Right atrium auricular region (tissue), 2 donors: Measurements from ENCODE around the gene TTI1. TPM values are rescaled to one million over a fixed set of nuclear protein-coding genes. Genes with fewer than 3 reads are reported as not detected.

Experiments
- DNase-seq: peaks from one replicate; pipeline ENCODE4 v3.0.0-alpha.2; 2019; ENCODE audit warnings: low spot score
- H3K27ac ChIP-seq, 2 donors: fragments of 200-600 bp; sonication (generic); 1 replicate in 1 of 2; 2 replicates in 1 of 2; pipeline ENCODE4 v1.5.1; 2016 to 2019
- H3K27me3 ChIP-seq, 2 donors: fragments of 200-600 bp; sonication (generic); one replicate each; pipeline versions ENCODE4 v1.5.1 to v1.6.0; 2017 to 2019
- H3K36me3 ChIP-seq: fragments of 200-600 bp; sonication (generic); one replicate; pipeline ENCODE4 v1.5.1; 2016
- H3K4me1 ChIP-seq, 2 donors: fragments of 200-600 bp; sonication (generic); one replicate each; pipeline versions ENCODE4 v1.5.1 to v1.6.0; 2017 to 2019
- H3K4me3 ChIP-seq, 2 donors: fragments of 200-600 bp; sonication (generic); 1 replicate in 1 of 2; 2 replicates in 1 of 2; pipeline ENCODE4 v1.5.1; 2017 to 2019; ENCODE audit warnings: mild to moderate bottlenecking in 1 of 2, moderate library complexity in 1 of 2
- H3K9me3 ChIP-seq, 2 donors: fragments of 200-600 bp; sonication (generic); one replicate each; pipeline ENCODE4 v1.5.1; 2019
- total RNA-seq, 2 donors: library from RNA; depleted of rRNA; stranded (reverse); fragments of >200 nt; gene quantifications; one replicate each; pipeline ENCODE4 v1.1.0, GENCODE V29; 2016
- TF ChIP-seq, protein P1 (sequence below), 2 donors: fragments of 200-600 bp; sonication (generic); IDR thresholded peaks; one replicate each; pipeline ENCODE4 v1.5.1; 2019; ENCODE audit warnings: antibody characterized with exemption in 2 of 2

Gene TTI1
- total RNA-seq, 2 donors from 2014 or later: 10.8 to 11.5 TPM

DNA sequence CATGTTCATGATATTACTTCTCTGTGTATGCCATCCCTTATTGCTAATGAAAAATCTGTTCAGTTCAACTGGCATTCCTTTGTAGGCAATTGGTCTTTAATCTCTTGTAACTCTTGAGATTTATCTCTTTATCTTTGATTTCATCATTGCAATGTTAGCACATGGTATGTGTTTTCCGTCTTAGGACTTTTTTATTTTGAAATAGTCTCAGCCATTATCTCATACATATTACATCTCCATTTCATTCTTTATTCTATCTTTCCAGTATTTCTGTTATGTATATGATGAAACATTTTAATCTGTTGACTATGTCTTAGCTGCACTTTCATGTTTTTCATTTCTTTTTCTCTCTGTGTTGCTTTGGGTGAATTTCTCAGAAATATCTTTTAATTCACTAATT lies 72.2 kb downstream of the TTI1 start:
- Histone ChIP-seq H3K27ac (no peak overlapping the region), H3K36me3 (no peaks in the 10 kb centered on the region), H3K9me3 (no peaks in the 10 kb centered on the region), H3K4me3 (no peak overlapping the region), H3K27me3 (no peaks in the 10 kb centered on the region), H3K4me1 (no peaks in the 10 kb centered on the region)
- no peak for DNase-seq
- TF ChIP-seq, protein P1, sequence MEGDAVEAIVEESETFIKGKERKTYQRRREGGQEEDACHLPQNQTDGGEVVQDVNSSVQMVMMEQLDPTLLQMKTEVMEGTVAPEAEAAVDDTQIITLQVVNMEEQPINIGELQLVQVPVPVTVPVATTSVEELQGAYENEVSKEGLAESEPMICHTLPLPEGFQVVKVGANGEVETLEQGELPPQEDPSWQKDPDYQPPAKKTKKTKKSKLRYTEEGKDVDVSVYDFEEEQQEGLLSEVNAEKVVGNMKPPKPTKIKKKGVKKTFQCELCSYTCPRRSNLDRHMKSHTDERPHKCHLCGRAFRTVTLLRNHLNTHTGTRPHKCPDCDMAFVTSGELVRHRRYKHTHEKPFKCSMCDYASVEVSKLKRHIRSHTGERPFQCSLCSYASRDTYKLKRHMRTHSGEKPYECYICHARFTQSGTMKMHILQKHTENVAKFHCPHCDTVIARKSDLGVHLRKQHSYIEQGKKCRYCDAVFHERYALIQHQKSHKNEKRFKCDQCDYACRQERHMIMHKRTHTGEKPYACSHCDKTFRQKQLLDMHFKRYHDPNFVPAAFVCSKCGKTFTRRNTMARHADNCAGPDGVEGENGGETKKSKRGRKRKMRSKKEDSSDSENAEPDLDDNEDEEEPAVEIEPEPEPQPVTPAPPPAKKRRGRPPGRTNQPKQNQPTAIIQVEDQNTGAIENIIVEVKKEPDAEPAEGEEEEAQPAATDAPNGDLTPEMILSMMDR (IDR thresholded peaks at IDR 0.05): no peak

DNA sequence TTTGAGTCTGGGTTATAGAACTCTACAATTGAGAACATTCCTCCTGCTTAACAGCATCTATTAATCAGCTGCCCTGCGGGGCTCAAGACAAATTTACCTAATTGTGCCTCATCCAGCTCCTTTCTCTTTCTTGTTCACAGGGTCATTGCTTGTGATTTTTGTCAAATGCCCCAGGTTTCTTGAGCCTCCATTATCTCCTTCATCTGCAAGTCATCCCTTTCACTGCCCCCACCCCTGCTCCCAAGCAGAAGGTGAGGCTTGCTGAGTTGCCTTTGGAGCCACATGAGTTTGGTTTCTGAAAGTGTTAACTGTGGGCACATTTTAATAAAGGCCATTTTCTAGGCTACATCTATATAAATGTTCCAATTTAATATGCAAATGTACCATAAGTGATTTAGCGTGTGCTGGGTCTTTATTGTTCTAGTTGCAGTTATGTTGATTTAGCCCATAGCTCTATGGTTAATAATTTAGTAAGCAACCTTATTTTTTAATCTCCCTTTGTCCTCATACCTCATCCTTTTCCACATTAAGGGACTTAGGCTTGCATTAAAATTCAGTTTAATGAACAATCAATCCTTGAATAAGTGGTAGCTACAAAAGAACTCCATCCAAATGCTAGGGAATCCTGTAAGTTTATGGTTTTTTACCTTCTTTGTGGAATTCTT lies 74.3 kb downstream of the TTI1 start:
- TF ChIP-seq, protein P1 (IDR thresholded peaks at IDR 0.05): no peak
- DNase-seq: peak; percentile 9
- Histone ChIP-seq H3K27me3 (no peaks in the 10 kb centered on the region), H3K27ac (no peak overlapping the region), H3K36me3 (no peaks in the 10 kb centered on the region), H3K9me3 (no peaks in the 10 kb centered on the region), H3K4me3 (no peak overlapping the region), H3K4me1 (no peaks in the 10 kb centered on the region)

DNA sequence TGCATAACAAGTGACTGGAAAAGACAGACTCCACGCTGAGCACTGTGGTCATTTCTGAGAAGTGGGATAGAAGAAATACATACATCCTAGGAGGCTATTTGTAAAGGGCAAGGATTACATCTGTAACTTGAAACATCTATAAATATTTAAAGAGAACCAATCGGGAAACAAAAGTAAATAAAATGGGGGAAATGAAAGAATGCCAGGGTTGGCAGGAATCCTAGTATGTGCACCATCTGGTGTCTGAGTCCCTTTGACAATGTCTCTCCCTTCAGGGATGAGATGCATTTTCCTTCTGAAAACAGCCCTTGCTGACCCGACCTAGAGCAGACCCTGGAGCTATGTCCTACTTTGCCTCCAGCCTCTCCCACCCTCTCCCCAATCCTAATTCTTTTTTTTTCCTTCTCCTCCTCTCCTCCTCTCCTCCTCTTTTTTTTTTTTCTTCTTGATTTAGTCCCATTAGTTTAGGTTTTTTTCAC lies 77.1 kb downstream of the TTI1 start:
- Histone ChIP-seq H3K27me3 (no peaks in the 10 kb centered on the region), H3K36me3 (no peaks in the 10 kb centered on the region), H3K9me3 (no peaks in the 10 kb centered on the region), H3K4me1 (no peaks in the 10 kb centered on the region), H3K4me3 (no peak overlapping the region), H3K27ac (no peak overlapping the region)
- no peak for DNase-seq
- TF ChIP-seq, protein P1 (IDR thresholded peaks at IDR 0.05): no peak

DNA sequence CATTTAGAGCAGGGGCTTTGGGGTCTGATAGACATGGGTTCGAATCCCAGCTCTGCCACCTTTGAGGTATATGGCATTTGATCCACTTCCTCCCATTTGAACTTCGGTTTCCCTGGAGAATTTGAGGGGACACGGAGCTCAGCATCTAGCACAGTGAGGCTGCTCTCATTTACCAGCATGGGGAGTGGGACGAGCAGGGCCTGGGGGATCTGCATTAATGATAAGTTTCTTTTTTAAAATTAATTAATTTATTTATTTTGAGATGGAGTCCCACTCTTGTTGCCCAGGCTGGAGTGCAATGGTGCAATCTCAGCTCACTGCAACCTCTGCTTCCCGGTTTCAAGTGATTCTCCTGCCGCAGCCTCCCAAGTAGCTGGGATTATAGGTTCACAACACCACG lies 77.7 kb downstream of the TTI1 start:
- Histone ChIP-seq H3K27ac (no peak overlapping the region), H3K36me3 (no peaks in the 10 kb centered on the region), H3K9me3 (no peaks in the 10 kb centered on the region), H3K27me3 (no peaks in the 10 kb centered on the region), H3K4me1 (no peaks in the 10 kb centered on the region), H3K4me3 (no peak overlapping the region)
- TF ChIP-seq, protein P1 (IDR thresholded peaks at IDR 0.05): no peak
- DNase-seq: peak; percentile 40

DNA sequence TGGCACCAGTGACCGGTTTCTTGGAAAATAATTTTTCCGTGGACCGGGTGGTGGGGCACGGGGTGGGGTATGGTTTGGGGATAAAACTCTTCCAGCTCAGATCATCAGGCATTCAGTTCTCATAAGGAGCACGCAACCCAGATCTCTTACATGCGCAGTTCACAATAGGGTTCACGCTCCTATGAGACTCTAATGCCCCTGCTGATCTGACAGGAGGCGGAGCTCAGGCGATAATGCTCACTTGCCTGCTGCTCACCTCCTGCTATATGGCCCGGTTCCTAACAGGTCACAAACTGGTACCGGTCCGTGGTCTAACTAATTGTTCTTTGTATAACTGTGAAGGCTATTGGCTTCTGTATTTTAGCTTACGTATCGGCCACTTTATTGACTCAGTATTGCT lies 78.6 kb downstream of the TTI1 start:
- TF ChIP-seq, protein P1 (IDR thresholded peaks at IDR 0.05): no peak
- Histone ChIP-seq H3K27ac (no peak overlapping the region), H3K9me3 (no peaks in the 10 kb centered on the region), H3K4me3 (no peak overlapping the region), H3K27me3 (no peaks in the 10 kb centered on the region), H3K36me3 (no peaks in the 10 kb centered on the region), H3K4me1 (no peaks in the 10 kb centered on the region)
- DNase-seq: peak; percentile 13

DNA sequence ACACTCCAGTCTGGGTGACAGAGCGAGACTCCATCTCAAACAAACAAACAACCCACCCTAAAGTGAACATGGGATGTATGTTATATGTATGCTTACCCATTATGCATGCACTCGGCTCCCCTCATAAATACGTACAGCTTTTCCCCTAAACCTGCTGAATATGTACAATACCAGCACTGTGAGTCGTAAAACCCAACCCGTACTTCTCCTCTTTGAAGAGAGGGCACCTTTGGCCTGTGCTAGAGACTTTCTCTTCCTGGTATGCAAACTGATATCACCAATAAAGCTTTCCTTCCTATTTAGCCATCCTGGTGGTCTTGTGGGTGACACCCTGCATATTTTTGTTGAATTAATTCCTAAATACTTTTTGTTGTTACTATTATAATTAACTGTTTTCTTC lies 79.1 kb downstream of the TTI1 start:
- no peak overlapping the region for H3K27ac ChIP-seq

More for the DNA sequence above, 79.1 kb downstream of the TTI1 start:
- Histone ChIP-seq H3K36me3 (no peaks in the 10 kb centered on the region), H3K27me3 (no peaks in the 10 kb centered on the region), H3K4me1 (no peaks in the 10 kb centered on the region), H3K4me3 (no peak overlapping the region), H3K9me3 (no peaks in the 10 kb centered on the region)
- no peak for DNase-seq
- TF ChIP-seq, protein P1 (IDR thresholded peaks at IDR 0.05): no peak
